ENCODE results near the gene MOGAT2. TPM values are rescaled to one million over a fixed set of nuclear protein-coding genes. Genes with fewer than 3 reads are reported as not detected.

The MOGAT2 gene
- total and polyA plus RNA-seq, 8 donors: not detected

DNA sequence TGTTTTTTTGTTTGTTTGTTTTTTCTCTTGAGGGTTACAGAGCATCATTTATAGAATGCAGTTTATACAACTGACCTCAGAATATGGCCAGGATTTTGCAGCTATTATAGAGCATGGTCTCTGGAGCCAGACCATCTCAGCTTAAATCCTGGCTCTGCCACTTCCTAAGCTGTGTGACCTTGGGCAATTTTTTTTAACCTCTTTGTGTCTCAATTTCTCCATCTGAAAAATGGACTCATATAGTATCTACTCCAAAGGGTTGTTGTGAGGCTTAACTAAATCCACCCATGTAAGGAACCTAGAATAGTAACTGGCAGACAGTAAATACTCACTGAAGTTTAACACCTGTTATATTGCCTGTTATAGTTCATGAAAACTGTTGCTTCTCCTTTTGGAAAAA, 42.6 kb downstream of the MOGAT2 start:
- intact Hi-C loops (cut with DNase I): no loop called here
- ATAC-seq: no peak
- DNase-seq: no peak
- no peaks in the 10 kb centered on the region for H3K9me3 ChIP-seq
- no peaks in the 10 kb centered on the region for H3K36me3 ChIP-seq
- H3K4me3 ChIP-seq: no peak overlapping the region
- no peak overlapping the region for H3K27ac ChIP-seq
- peaks cover 0 to 34% of the 10 kb centered on the region in 2 donors for H3K4me1 ChIP-seq
- H3K27me3 ChIP-seq: no peaks in the 10 kb centered on the region
- TF ChIP-seq, protein P1, sequence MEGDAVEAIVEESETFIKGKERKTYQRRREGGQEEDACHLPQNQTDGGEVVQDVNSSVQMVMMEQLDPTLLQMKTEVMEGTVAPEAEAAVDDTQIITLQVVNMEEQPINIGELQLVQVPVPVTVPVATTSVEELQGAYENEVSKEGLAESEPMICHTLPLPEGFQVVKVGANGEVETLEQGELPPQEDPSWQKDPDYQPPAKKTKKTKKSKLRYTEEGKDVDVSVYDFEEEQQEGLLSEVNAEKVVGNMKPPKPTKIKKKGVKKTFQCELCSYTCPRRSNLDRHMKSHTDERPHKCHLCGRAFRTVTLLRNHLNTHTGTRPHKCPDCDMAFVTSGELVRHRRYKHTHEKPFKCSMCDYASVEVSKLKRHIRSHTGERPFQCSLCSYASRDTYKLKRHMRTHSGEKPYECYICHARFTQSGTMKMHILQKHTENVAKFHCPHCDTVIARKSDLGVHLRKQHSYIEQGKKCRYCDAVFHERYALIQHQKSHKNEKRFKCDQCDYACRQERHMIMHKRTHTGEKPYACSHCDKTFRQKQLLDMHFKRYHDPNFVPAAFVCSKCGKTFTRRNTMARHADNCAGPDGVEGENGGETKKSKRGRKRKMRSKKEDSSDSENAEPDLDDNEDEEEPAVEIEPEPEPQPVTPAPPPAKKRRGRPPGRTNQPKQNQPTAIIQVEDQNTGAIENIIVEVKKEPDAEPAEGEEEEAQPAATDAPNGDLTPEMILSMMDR (IDR thresholded peaks at IDR 0.05): no peak

DNA sequence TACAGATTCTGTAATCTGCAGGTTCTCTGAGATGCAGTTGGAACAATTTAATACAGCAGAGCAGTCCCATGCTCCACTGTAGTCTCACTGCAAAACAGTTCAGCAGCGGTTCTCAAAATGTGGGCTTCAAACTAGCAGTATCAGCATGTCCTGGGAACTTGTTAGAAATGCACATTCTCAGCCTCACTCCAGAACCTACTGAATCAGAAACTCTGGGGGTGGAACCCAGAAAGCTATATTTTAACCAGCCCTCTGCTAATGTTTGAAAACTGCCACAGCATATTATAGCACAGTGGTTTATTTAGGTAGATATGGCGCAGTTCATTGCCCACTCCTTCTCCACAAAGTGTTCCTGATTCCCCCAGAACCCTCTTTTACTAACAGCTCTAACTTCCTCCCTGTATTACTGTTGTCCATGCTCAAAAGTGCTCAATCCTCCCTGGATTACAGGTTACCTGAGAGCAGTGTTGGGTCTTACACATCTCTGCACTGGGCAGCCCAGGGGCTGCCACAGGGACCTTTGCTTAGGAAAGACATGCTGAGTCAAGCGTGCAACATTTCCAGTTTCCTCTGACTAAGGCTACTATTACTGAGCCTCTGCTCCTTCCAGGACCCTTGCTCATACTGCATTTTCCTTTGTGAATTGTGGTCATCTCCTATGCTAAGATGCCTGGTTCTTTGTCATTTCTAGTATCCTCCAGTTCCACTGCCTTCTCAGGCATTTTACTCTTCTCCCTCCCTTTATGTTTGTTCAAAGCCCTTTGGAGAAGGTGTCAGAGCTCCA, 43.3 kb downstream of the MOGAT2 start:
- DNase-seq (no peak), ATAC-seq (no peak)
- TF ChIP-seq, protein P1 (IDR thresholded peaks at IDR 0.05): no peak
- intact Hi-C loops (cut with DNase I): no loop called here
- Histone ChIP-seq H3K9me3 (no peaks in the 10 kb centered on the region), H3K27me3 (no peaks in the 10 kb centered on the region), H3K4me1 (peaks cover 0 to 34% of the 10 kb centered on the region in 2 donors), H3K4me3 (no peak overlapping the region), H3K27ac (no peak overlapping the region), H3K36me3 (no peaks in the 10 kb centered on the region)

DNA sequence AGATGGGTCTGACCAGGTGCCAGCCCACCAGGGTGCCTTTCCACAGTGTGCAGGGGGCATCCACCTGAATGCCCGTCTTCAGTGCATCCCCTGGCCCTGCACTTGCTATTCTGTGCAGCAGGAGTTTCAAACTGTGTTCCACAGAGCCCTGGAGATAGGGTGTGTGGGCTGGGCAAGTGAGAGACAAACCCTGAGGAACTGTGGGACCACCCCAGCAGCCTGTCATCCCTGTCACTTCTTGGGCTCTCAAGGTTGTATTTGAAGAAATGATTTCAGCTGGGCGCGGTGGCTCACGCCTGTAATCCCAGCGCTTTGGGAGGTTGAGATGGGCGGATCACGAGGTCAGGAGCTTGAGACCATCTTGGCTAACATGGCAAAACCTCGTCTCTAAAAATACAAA, 44.5 kb downstream of the MOGAT2 start:
- Histone ChIP-seq H3K9me3 (no peaks in the 10 kb centered on the region), H3K27me3 (peaks cover 0 to 3% of the 10 kb centered on the region in 2 donors), H3K4me3 (no peak overlapping the region), H3K27ac (no peak overlapping the region), H3K4me1 (peaks cover 0 to 34% of the 10 kb centered on the region in 2 donors), H3K36me3 (no peaks in the 10 kb centered on the region)
- ATAC-seq (no peak), DNase-seq (no peak)
- intact Hi-C loops (cut with DNase I): no loop called here
- TF ChIP-seq, protein P1 (IDR thresholded peaks at IDR 0.05): no peak

DNA sequence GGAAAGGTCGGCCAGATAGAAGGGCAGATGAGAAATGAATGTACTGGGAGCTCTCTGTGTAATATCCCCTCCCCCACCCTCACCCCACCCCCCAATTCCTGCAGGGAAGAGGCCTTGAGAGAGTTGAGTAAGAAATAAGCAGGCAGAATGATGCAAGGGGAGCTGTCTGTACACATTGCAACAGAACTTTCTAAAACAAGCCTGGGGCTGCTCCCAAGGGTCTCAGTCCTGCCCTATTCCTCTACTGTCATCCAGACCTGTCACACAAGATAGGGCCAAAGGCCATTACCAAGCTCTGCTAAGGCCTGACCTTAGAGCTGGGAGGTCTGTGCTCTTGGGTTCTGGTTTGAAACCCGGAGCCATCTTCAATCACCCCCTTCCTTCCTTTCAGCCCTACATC, 45.2 kb downstream of the MOGAT2 start:
- peak; percentile 41 for ATAC-seq
- no peak overlapping the region for H3K4me3 ChIP-seq
- H3K9me3 ChIP-seq: no peaks in the 10 kb centered on the region
- TF ChIP-seq, protein P1 (IDR thresholded peaks at IDR 0.05): no peak
- intact Hi-C loops (cut with DNase I): no loop called here
- peak in 1 of 4 donors; percentile 23 for DNase-seq
- H3K27me3 ChIP-seq: peaks cover 0 to 11% of the 10 kb centered on the region in 2 donors
- H3K36me3 ChIP-seq: no peaks in the 10 kb centered on the region
- peaks cover 2 to 36% of the 10 kb centered on the region in 2 donors for H3K4me1 ChIP-seq
- peak overlapping the region; percentile 13 to 77 for H3K27ac ChIP-seq

DNA sequence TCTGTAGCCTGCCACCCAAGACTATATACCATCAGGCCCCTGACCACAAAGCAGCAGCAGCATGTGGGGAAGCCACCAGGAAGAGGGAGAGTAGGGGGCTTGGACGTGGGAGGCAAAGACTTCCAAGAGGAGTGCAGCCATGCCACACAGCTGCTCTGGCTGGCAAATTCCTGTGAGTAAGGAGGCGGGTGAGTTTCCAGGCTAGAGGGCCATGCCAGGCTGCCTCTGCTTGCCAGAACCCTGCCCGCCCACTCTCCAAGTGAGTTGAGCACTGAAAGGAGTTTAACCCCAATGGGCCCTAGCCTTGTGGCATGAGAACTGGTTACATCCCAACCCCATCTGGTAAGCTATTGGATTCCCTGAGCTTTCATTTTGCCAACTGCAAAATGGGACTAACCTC, 46.2 kb downstream of the MOGAT2 start:
- Histone ChIP-seq H3K27ac (no peak overlapping the region), H3K4me3 (no peak overlapping the region), H3K27me3 (peaks cover 0 to 20% of the 10 kb centered on the region in 2 donors), H3K4me1 (peaks cover 9 to 46% of the 10 kb centered on the region in 2 donors), H3K36me3 (no peaks in the 10 kb centered on the region), H3K9me3 (no peaks in the 10 kb centered on the region)
- TF ChIP-seq, protein P1 (IDR thresholded peaks at IDR 0.05): no peak
- DNase-seq: no peak
- ATAC-seq: peak; percentile 9
- intact Hi-C loops (cut with DNase I): no loop called here
